Mesothelial cell of epicardium (in vitro differentiated cells): ENCODE measurements around the gene BPI. TPM values are rescaled to one million over a fixed set of nuclear protein-coding genes. Genes with fewer than 3 reads are reported as not detected.
A peak's percentile ranks its signal among the peaks of the same experiment; 100 is the strongest.

Source experiments
- DNase-seq, 2 experiments: peaks; one replicate each; pipeline ENCODE4 v3.0.0; 2021; ENCODE audit warnings: low spot score in 2 of 2; ENCODE audit not compliant: unreplicated experiment in 2 of 2
- H3K27ac Mint-ChIP-seq: 2 replicates; pipeline ENCODE4 v1.8.0; 2021; ENCODE audit warnings: mixed read lengths
- H3K27me3 Mint-ChIP-seq: 2 replicates; pipeline ENCODE4 v1.8.0; 2021; ENCODE audit warnings: low read depth, mixed read lengths
- H3K36me3 Mint-ChIP-seq: 2 replicates; pipeline ENCODE4 v1.8.0; 2021; ENCODE audit warnings: mixed read lengths
- H3K4me1 Mint-ChIP-seq: 2 replicates; pipeline ENCODE4 v1.8.0; 2021; ENCODE audit warnings: mixed read lengths
- H3K4me3 Mint-ChIP-seq: 2 replicates; pipeline ENCODE4 v1.8.0; 2021; ENCODE audit warnings: mild to moderate bottlenecking, moderate library complexity, mixed read lengths
- H3K9me3 Mint-ChIP-seq: 2 replicates; pipeline ENCODE4 v1.8.0; 2021; ENCODE audit warnings: mixed read lengths
- CTCF ChIP-seq: fragments of 200-600 bp; sonication (generic); IDR thresholded peaks from one replicate; pipeline ENCODE4 v1.5.0; 2021; ENCODE audit warnings: antibody characterized with exemption; ENCODE audit not compliant: unreplicated experiment
- total RNA-seq: library from RNA; stranded (reverse); gene quantifications from 3 replicates; pipeline ENCODE4 v1.2.1, GENCODE V29; 2021

The BPI gene
- total RNA-seq, 1 donor from 2014 or later = not detected

- H3K4me1 Mint-ChIP-seq = peaks cover 22% of the 10 kb centered on the region
- H3K27ac Mint-ChIP-seq = peak overlapping the region; percentile 80
Measured at GRCh38 chr20:38286586-38287531, 17.1 kb upstream of the BPI start.

GRCh38 chr20:38290829-38291814 lies 12.8 kb upstream of the BPI start:
- Mint-ChIP-seq H3K27me3 (no peaks in the 10 kb centered on the region), H3K27ac (peak overlapping the region; percentile 66), H3K36me3 (no peaks in the 10 kb centered on the region), H3K4me3 (no peak overlapping the region), H3K4me1 (peaks cover 25% of the 10 kb centered on the region), H3K9me3 (no peaks in the 10 kb centered on the region)
- DNase-seq = no peak
- TF ChIP-seq CTCF = no peak

More at GRCh38 chr20:38286586-38287531, 17.1 kb upstream of the BPI start:
- H3K27me3 Mint-ChIP-seq = no peaks in the 10 kb centered on the region
- peaks cover 7% of the 10 kb centered on the region for H3K9me3 Mint-ChIP-seq
- DNase-seq = no peak
- no peak for TF ChIP-seq CTCF
- no peak overlapping the region for H3K4me3 Mint-ChIP-seq
- H3K36me3 Mint-ChIP-seq = no peaks in the 10 kb centered on the region

- Mint-ChIP-seq H3K4me1 (peaks cover 17% of the 10 kb centered on the region), H3K9me3 (no peaks in the 10 kb centered on the region), H3K27me3 (no peaks in the 10 kb centered on the region), H3K36me3 (no peaks in the 10 kb centered on the region), H3K4me3 (no peak overlapping the region), H3K27ac (no peak overlapping the region)
- DNase-seq = no peak
- TF ChIP-seq CTCF = no peak
Measured at GRCh38 chr20:38291966-38292365, 12.0 kb upstream of the BPI start.

GRCh38 chr20:38293491-38294065 lies 10.4 kb upstream of the BPI start:
- Mint-ChIP-seq H3K4me3 (no peak overlapping the region), H3K27ac (no peak overlapping the region), H3K36me3 (no peaks in the 10 kb centered on the region), H3K27me3 (no peaks in the 10 kb centered on the region), H3K9me3 (no peaks in the 10 kb centered on the region), H3K4me1 (peaks cover 9% of the 10 kb centered on the region)
- DNase-seq = no peak
- no peak for TF ChIP-seq CTCF

GRCh38 chr20:38294076-38294591 lies 9.8 kb upstream of the BPI start:
- Mint-ChIP-seq H3K36me3 (no peaks in the 10 kb centered on the region), H3K4me3 (no peak overlapping the region), H3K27ac (no peak overlapping the region), H3K4me1 (peaks cover 13% of the 10 kb centered on the region), H3K9me3 (no peaks in the 10 kb centered on the region), H3K27me3 (no peaks in the 10 kb centered on the region)
- TF ChIP-seq CTCF = no peak
- no peak for DNase-seq
